ENCODE data around the gene IL13RA1. TPM values are rescaled to one million over a fixed set of nuclear protein-coding genes. Genes with fewer than 3 reads are reported as not detected.

IL13RA1 gene
- total and polyA plus RNA-seq, 2 of the 13 experiments (the other 11 are each of a cell fraction or from before 2014, with no cell fraction given) = 56.6 to 73.5 TPM

- TF ChIP-seq FOXJ3 (CRISPR knock-in tag; IDR thresholded peaks at IDR 0.05; ENCODE audit: borderline replicate concordance) (no peak), ETV5 (CRISPR knock-in tag; IDR thresholded peaks at IDR 0.05; ENCODE audit: borderline replicate concordance) (peak; percentile 78), SP1 (IDR thresholded peaks at IDR 0.05) (no peak), SP1 (CRISPR knock-in tag; IDR thresholded peaks at IDR 0.05) (no peak), ZFP41 (CRISPR knock-in tag; IDR thresholded peaks at IDR 0.05; ENCODE audit: borderline replicate concordance) (peak; percentile 59; the same call in 1 of the 2 replicates), NCOA2 (CRISPR knock-in tag; IDR thresholded peaks at IDR 0.05) (no peak), ZFP91 (CRISPR knock-in tag; IDR thresholded peaks at IDR 0.05; ENCODE audit: borderline replicate concordance) (peak; percentile 76), SNAPC5 (CRISPR knock-in tag; IDR thresholded peaks at IDR 0.05; ENCODE audit: borderline replicate concordance) (no peak), SMARCE1 (IDR thresholded peaks at IDR 0.05; ENCODE audit: borderline replicate concordance) (no peak), PRDM15 (CRISPR knock-in tag; IDR thresholded peaks at IDR 0.05) (no peak), ZBTB39 (CRISPR knock-in tag; IDR thresholded peaks at IDR 0.05) (peak; percentile 83; the same call in 1 of the 2 replicates), RXRA (CRISPR knock-in tag; IDR thresholded peaks at IDR 0.05) (peak; percentile 76; the same call in 1 of the 2 replicates), HDAC1 (CRISPR knock-in tag; IDR thresholded peaks at IDR 0.05) (peak; percentile 43; the same call in 1 of the 2 replicates), THAP9 (CRISPR knock-in tag; IDR thresholded peaks at IDR 0.05; ENCODE audit: borderline replicate concordance) (peak; percentile 49; the same call in 1 of the 2 replicates), MXD4 (CRISPR knock-in tag; IDR thresholded peaks at IDR 0.05) (peak; percentile 73; the same call in 1 of the 2 replicates), GABPB1 (CRISPR knock-in tag; IDR thresholded peaks at IDR 0.05) (peak; percentile 90), KAT2B (IDR thresholded peaks at IDR 0.05; ENCODE audit: borderline replicate concordance, low read depth, low read length) (no peak), NCOR1 (IDR thresholded peaks at IDR 0.05; ENCODE audit: borderline replicate concordance, low read length) (0 out of 2 replicates have a peak, but pooled peaks have one; percentile 23)
Observed at GRCh38 chrX:118839334-118839958, 112.0 kb downstream of the IL13RA1 start (continued).
